NCI-H2107 (cell line): ENCODE measurements around the gene FBXL19.

ENCODE experiments used
- DNase-seq: peaks from one replicate; lab custom pipeline; 2025; lab: John Stamatoyannopoulos, UW

The FBXL19 gene

DNA sequence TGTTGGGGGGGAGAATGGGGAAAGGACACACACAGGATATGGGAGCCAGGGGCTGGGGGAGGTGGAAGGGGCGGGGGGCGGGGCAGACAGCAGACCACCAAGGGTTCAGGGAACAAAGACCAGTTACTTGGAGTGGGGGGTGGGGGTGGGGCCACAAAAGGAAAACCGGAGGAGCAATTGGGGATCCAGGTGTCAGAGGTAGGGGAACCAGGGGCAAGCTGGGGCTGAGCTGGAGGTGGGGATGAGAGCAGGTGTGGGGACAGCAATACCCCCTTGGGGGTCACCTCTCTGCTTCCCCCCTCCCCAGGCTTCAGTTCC, 24.1 kb downstream of the FBXL19 start:
- no peak for DNase-seq

- no peak for DNase-seq
Measured at GRCh38 chr16:30947859-30948666, 24.7 kb downstream of the FBXL19 start.

GRCh38 chr16:30948667-30949649, 25.6 kb downstream of the FBXL19 start, which contains the start of gene ORAI3:
Gene ORAI3, plus strand, starts transcription at chr16:30949068. Its CDS starts 222 bp downstream, at chr16:30949290.
- no peak for DNase-seq

DNA sequence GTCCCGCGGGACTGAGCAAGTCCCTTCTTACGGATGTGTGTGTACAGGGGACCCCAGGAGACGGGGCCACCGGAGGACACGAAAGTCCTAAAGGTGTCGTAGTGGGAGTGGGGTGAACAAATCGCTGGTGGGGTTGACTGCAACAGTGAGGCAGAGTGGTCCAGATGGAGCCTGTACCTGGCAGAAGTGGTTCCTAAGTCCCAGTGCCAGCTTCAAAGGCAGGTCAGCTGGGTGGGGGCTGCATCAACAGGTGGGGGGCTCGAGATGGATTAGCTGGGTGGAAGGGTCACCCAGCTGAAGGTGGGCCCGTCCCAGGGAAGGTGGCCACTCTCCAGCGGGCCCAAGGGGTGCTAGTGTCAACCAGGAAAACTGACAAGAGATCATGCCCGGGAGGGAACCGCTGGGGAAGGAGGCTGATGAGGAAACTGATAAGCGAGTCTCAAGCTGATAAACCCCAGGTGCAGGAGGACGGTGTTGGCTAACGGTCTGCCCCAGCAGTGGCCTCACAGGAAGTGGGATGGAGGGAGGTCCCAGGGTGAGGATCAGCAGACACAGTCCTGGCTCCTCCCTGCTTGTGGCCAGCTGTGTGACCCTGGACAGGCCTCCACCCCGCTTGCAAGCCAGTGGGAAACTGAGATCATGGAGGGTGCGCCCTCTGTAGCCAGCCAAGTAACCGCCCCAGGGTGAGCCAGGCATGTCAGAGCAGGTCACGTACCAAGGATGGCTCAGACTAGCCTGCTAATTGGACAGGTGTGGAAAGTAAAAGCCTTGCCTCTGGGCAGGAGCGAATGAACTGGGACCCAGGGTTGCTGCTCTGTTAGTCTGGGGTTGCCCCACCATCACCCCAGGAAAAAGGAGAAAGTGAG, 26.5 kb downstream of the FBXL19 start:
- no peak for DNase-seq

DNA sequence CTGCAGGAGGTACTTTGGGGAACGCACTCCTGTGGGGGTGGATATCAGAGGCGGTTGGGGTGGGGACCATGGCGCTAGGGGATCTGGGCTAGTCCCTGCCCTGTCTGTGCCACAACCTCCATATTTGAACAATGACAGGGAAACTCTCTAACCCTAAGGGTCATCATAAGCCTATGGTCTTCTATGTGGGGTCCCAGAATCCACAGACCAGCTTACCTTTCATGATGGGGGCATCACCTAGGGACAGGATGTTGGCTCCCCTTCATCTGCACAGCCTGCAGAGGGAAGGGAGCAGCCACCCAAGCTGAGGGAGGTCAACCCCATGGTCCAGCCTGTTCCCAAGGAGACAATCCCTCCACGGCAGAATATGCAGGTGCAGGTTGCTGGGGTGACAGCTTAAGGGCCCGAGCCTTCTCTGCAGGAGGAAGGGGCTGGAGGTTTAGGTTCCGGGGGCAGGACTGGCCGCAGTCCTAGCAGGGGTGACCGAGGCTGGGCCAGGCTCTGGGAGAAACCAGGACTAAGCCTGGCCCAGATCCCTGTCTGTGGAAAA, 27.2 kb downstream of the FBXL19 start:
- no peak for DNase-seq

DNA sequence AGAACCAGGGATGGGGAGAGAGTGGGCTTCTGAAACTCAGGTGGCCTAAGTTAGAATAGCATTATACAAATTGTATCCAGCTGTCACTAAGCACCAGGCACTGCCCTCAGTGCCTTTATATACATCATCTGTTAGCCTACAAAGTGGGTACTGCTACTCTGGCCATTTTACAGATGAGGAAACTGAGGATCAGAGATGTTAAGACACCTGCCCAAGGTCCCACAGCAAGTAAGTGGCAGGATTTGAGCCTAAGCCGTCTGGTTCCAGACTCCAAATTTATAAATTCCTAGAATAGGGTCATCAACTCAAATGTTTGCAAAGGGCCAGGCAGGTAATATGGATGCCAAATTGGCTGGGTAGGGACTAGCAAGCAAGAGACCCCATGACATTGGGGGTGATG, 27.8 kb downstream of the FBXL19 start:
- no peak for DNase-seq

- DNase-seq = no peak
Measured at GRCh38 chr16:30951750-30952149, 28.4 kb downstream of the FBXL19 start.

DNA sequence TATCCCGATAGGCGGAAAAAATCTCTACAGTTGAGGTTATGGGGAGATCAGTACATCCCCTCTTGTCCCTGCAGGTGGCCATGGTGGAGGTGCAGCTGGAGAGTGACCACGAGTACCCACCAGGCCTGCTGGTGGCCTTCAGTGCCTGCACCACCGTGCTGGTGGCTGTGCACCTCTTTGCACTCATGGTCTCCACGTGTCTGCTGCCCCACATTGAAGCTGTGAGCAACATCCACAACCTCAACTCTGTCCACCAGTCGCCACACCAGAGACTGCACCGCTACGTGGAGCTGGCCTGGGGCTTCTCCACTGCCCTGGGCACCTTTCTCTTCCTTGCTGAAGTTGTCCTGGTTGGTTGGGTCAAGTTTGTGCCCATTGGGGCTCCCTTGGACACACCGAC, 29.7 kb downstream of the FBXL19 start:
- DNase-seq = no peak

DNA sequence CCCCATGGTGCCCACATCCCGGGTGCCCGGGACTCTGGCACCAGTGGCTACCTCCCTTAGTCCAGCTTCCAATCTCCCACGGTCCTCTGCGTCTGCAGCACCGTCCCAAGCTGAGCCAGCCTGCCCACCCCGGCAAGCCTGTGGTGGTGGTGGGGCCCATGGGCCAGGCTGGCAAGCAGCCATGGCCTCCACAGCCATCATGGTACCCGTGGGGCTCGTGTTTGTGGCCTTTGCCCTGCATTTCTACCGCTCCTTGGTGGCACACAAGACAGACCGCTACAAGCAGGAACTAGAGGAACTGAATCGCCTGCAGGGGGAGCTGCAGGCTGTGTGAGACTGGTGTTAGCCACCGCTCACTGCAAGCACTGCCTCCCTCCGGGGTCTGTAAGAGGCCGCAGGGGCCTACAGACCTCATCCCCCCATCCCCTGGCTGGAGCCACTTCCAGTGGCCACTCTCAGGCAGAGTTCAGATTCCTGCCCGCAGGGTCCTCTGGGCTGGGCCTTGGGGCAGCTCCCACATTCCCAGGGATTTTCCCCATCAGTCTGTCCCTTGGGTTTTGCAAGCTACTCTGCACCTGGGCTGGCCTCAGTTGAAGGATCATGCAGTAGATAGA, 30.2 kb downstream of the FBXL19 start:
- no peak for DNase-seq

DNA sequence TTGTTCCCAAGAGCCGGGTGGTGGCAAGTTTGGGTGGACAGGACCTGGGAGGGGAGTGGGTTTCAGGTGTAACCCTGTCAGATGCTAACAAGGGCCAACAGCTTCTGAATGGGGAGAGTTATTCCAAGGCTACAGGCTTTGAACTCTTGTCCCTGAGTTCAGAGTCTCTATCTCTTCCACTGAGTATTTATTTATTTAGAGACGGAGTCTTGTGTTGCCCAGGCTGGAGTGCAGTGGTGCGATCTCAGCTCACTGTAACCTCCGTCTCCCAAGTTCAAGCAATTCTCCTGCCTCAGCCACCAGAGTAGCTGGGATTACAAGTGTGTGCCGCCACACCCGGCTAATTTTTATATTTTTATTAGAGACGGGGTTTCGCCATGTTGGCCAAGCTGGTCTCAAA, 31.6 kb downstream of the FBXL19 start:
- DNase-seq = no peak

DNA sequence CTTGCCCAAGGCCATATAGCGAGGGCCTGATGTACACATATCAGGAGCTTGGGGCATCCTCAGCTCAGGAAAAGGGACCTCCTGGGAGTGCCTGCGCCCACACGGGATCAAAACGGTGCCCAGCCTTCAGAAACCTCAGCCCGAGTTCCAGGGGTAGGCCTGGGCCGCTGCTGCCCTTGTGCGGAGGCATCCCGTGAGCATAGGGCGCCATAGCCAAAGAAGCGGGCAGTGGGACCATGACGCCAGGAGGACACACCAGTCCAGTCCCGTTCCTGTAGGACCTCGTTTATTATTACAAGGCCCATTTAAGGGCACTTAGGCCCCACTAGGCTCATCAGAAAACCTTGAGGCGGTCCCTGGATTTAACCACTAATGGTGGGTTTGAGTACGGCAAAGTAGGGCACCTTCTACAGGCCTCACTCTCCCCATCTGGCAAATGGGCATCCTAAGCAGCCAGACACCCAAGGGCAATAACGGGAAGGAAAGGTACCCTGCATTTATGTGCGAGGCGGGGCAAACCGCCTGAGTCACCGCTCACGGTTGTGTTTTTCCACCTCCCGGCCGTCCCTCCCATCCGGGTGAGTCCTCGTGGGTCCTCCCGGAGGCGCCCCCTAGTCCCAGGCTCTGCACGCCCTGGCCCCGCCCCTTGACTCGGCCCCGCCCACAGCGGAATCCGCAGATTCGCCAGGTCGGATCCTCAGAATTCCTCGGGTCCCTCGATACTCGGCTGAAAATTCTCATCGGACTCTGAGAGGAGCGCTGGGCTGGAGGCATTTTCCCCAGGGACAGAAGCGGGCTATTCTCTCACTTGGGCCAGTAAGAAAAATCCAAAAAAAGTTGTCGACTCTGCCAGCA, 33.5 kb downstream of the FBXL19 start:
- DNase-seq = no peak

DNA sequence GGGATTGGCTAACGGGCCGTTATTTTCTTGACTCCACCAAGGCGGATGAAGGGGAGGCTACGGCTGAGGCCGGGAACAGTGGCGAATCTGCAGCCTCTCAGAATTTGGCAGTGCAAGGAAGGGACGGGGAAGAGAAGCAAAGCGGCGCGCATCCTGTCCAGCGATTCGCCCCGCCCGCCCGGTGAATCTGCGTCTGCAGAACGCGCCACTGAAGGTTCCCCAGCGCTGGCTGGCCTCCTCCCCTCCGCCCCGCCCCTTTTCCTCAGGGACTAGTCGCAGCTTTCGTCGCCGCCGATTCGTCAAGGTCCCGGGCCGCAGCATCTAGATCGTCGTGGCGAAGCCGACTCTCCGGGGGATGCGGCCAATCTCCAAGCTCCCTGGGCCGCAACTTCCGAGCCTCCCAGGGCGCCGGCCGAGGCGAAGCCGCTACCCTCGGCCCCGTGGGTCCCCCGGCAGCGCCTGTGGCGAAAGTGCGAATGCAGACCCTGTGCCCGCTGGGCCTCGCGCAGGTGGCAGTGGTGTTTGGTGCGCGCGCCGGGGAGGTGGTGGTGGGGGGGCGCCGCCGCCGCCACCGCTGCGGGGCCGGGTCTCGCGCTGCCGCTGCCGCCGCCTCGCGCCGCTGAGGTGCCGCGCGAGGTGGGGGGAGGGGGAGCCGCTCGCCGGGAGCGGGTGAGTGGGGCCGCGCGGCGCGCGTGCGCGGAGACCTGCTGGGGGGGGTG, 34.2 kb downstream of the FBXL19 start, which contains the start of gene SETD1A:
Gene SETD1A, plus strand, starts transcription at position 299 of the 719 bp plus-strand sequence. CDS start 978 bp downstream, outside the sequence.
- DNase-seq = peak; percentile 90

GRCh38 chr16:30958175-30959079, 35.1 kb downstream of the FBXL19 start:
- DNase-seq = no peak

DNA sequence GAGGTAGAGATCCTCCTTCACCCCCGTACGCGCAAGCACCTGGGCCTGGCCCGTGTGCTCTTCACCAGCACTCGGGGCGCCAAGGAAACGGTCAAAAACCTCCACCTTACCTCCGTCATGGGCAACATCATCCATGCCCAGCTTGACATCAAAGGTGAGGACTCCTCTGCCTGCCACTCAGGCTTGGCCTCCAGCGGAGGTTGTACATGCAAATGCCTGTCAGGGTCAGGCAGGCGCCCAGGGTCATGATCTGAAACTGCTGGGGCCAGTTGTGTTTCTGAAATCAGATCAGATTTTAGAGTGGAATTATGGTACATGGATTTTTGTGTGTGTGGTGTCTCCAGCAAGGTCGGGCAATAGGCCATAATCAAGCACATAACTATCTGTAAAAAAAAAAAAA, 38.0 kb downstream of the FBXL19 start:
- no peak for DNase-seq

- DNase-seq = no peak
Measured at GRCh38 chr16:30963925-30964511, 40.6 kb downstream of the FBXL19 start.

DNA sequence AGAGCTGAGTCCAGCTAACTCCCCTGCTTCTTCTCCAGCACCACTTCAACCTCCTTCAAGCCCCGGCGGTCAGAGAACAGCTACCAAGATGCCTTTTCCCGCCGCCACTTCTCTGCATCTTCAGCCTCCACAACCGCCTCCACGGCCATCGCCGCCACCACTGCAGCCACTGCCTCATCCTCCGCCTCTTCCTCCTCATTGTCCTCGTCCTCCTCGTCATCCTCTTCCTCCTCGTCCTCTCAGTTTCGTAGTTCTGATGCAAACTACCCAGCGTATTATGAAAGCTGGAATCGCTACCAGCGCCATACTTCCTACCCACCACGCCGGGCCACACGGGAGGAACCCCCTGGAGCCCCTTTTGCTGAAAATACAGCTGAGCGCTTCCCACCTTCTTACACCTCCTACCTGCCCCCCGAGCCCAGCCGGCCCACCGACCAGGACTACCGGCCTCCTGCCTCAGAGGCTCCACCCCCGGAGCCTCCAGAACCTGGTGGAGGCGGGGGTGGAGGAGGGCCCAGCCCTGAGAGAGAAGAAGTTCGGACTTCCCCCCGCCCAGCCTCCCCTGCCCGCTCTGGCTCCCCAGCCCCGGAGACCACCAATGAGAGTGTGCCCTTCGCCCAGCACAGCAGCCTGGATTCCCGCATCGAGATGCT, 41.3 kb downstream of the FBXL19 start:
- DNase-seq = no peak

DNA sequence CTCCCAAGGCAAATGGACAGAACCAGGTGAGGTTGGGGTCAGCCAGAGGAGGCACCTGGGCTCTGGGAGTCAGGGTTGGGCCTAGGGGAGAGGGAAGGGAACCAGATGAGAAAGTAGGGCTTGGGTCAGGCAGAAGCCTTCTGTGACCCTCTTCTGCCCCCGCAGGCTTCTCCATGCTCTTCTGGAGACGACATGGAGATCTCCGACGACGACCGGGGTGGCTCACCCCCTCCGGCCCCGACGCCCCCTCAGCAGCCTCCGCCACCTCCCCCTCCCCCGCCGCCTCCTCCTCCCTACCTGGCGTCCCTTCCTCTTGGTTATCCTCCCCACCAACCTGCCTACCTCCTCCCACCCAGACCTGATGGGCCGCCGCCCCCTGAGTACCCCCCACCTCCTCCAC, 42.1 kb downstream of the FBXL19 start:
- DNase-seq = no peak
